GM18909 (cell line): ENCODE data around the gene MRPS34.

Experiments used
- ATAC-seq: cut with Tn5 transposase; IDR thresholded peaks from one replicate; pipeline ENCODE4 v1.9.1; 2021; ENCODE audit warnings: mild to moderate bottlenecking; ENCODE audit not compliant: unreplicated experiment, poor library complexity

MRPS34 gene

DNA sequence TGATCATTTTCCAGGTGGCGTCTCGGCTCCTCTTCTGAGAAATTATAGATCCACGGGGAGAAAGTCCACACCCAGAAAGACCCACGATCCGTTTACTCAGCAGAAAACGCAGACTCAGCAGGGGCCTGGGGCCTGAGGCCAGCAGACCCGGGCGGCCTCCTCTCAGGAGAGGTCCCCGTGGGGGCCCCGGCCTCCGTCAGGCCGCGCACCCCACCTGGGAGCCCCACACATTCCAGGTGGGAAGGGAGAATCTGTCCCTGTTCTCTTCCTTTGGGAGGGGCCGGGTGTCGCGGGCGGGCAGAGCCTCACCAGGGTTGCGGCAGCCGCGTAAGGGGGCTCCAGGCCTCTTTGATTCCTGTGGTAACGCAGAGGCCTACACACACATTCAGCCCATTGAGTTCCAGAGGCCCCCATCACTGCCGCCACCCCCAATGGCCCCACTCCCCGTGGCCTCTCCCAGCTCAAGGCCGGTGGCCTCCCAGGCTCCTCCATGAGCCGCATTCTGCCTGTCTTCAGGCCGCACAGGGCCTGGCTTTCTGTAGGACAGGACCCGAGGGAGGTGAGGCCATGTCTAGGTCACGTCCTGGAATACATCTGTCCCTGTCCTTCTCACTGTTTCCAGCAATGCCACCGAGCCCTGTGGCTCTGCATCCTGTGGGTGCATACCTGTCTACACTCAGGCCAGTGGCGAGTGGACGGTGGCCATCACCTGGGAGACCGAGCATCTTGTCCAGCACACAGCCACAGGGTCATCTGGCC, 22.2 kb upstream of the MRPS34 start:
- ATAC-seq = no peak

- ATAC-seq = no peak
These were observed 21.4 kb upstream of the MRPS34 start for GRCh38 chr16:1794221-1794871.

GRCh38 chr16:1793578-1794220, 20.8 kb upstream of the MRPS34 start, which contains the start of gene IGFALS:
IGFALS (minus strand) TSS chr16:1793705; CDS start chr16:1793652, 53 bp downstream.
- ATAC-seq = no peak

DNA sequence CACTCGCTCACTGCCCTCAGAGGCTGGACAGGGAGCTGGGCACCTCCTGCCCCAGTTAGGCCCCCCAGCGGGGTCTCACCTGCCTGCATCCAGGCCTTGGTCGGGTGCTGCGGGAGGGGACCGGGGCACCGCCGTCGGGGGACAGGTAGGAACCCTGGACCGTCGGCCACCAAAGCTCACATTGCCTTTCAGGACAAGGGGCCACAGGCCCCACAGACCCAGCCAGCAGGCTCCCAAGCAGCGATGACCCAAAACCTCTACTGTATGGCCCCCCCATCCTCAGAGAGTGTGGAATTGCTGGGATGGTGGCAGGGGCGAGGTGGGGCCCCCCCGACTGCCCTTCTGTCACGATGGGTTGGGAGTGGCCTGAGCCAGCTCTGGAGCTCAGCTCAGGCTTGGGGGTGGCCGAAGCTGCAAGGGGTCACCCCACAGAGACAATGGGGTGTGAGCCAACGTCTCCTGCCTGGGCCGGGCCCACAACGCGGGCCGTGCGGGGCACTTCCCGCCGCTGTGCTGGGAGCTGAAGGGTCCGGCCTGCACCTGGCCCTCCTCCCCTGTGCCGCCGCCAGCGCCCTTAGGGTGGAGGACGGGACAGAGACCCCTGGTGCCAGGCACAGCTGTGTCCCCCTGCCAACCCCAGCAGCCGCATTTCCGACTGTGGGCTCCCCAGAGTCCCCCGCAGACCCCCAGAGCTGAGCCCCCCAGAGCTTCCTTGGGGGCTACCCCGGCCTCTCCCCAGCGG, 20.1 kb upstream of the MRPS34 start:
- no peak for ATAC-seq

DNA sequence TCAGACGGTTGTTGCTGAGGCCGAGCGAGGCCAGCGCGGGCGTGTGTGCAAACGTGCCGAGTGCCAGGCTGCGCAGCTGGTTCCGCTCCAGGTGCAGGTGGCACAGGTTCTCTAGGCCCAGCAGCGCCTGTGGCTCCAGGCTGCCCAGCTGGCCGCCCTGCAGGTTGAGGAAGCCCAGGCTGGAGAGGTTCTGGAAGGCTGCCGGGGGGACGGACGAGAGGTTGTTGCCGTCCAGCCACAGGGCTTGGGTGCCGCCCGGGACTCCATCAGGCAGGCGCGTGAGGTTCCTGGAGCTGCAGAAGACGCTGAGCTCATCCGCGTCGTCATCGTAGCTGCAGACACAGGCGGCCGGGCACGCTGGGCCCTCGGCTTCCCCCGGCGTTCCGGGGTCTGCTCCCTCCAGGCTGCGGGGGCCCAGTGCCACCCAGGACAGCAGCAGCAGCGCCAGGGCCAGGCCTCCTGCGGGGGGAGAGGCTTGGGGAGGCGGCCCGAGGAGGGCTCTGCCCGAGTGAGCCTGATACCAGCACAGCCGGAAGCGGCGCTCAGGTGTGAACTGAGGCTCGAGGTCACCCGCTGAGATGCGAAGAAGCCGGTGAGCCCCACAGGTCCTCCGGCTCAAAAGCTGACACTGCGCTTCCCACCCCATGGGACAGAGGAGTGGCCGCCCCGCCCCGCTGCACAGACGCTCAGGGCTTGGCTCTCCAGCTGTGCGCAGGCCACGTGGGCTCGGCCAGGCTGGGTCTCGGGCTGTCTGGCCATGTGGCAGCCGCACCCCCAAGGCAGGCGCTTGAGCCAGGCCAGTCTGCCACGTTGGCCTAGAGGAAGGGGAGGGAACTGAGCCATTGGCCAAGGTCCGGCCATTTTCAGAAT, 19.2 kb upstream of the MRPS34 start:
- no peak for ATAC-seq

GRCh38 chr16:1791256-1791942, 18.5 kb upstream of the MRPS34 start:
- no peak for ATAC-seq

- no peak for ATAC-seq
These were observed 17.8 kb upstream of the MRPS34 start for GRCh38 chr16:1790611-1791255.

GRCh38 chr16:1790261-1790610, 17.3 kb upstream of the MRPS34 start:
- ATAC-seq = no peak

GRCh38 chr16:1789643-1790045, 16.7 kb upstream of the MRPS34 start:
- no peak for ATAC-seq

DNA sequence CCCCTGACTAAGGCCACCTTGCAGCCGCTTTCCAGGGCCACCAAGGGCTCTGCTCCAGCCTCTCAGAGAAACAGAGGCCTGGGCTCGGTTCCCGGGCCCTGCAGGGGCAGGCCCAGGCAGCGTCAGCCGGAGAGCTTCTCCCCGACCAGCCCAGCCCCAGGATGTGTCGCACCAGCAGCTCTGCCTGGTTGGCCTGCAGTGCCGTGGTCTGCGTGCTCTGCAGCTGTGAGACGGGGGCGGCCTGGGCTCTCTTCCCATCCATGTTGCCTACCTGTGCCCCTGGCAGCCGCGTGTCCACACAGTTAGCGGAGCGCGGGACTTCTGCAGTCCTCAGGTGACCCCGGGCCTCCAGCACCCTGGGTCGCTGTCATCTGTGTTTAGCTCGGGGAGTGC, 15.8 kb upstream of the MRPS34 start:
- ATAC-seq = no peak

- ATAC-seq = no peak
These were observed 15.3 kb upstream of the MRPS34 start for GRCh38 chr16:1788095-1788707.

GRCh38 chr16:1787322-1788094, 14.6 kb upstream of the MRPS34 start:
- no peak for ATAC-seq

DNA sequence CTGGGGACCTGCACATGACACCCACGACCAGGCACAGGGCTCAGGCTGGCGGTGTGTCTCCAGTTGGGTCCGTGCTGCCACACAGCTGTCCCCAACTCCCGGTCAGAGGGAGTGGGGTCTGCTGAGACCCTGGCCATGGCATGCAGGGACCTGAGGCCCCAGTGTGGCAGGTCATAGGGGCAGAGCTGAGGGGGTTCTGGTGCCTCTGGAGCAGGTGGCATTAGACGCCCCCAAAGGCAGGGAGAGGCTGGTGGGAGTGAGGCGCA, 14.1 kb upstream of the MRPS34 start:
- ATAC-seq = no peak

DNA sequence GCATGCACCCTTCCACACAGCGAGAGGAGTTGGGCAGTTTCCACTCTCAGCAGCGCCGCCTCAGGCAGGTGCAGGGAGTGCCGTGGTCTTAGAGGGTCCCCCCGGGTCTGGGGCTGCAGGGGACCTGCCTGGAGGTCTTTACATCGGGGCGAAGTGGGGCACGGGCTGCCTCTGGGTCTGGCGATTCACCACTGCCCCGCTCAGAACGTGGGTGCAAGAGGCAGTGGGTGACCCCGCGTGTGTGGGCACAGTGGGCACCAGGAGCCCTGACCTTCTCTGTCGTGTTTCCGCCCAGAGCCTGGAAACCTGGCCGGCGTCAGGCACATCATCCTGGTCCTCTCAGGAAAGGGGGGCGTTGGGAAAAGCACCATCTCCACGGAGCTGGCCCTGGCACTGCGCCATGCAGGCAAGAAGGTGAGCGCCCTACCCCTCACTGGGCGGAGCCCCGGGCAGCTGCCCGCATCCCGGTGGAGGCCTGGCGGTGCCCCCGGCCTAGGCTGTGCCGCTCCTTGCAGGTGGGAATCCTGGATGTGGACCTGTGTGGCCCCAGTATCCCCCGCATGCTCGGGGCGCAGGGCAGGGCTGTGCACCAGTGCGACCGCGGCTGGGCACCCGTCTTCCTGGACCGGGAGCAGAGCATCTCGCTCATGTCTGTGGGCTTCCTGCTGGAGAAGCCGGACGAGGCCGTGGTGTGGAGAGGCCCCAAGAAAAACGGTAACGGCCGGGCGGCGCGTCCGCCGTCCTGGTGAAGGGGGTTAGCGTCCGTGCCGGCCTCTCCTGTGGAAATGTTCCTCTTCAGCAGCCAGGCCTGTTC, 13.5 kb upstream of the MRPS34 start:
- ATAC-seq = no peak

DNA sequence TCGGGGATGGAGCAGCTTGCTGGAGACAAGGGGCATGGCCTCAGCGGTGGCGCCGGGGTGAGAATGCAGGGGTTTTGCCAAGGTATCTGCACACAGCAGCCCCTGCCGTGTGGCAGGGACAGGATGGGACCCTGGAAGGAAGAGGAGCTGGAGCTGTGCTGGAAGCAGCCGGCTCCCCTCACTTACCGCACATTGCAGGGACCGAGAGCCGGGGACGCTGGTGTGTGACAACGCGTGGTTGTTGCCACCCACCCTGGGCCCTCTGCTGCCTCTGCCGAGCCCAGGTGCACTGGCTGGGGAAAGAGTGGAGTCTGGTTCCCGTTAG, 12.9 kb upstream of the MRPS34 start:
- no peak for ATAC-seq

- no peak for ATAC-seq
These were observed 12.3 kb upstream of the MRPS34 start for GRCh38 chr16:1784977-1785845.
